HG03159 (cell line): ENCODE data around the gene PPIL6.
"Not testable (repeated sequence)": the region's sequence is repeated elsewhere in the genome, so short reads cannot be mapped to it uniquely, and the experiment has no call there.

Experiments used
- ATAC-seq: cut with Tn5 transposase; IDR thresholded peaks from one replicate; pipeline ENCODE4 v1.9.1; 2021; ENCODE audit warnings: mild to moderate bottlenecking, moderate library complexity; ENCODE audit not compliant: unreplicated experiment

PPIL6 gene

GRCh38 chr6:109467696-109468095 lies 27.3 kb upstream of the PPIL6 start:
- ATAC-seq = no peak

GRCh38 chr6:109466212-109466923 lies 25.9 kb upstream of the PPIL6 start:
- ATAC-seq = no peak

- ATAC-seq = no peak
Measured at GRCh38 chr6:109465772-109466171, 25.3 kb upstream of the PPIL6 start.

GRCh38 chr6:109461733-109462526 lies 21.5 kb upstream of the PPIL6 start:
- ATAC-seq = no peak

- ATAC-seq = not testable (repeated sequence)
Measured at GRCh38 chr6:109461205-109461604, 20.8 kb upstream of the PPIL6 start.

GRCh38 chr6:109460161-109460829 lies 19.9 kb upstream of the PPIL6 start:
- ATAC-seq = no peak

- no peak for ATAC-seq
Measured at GRCh38 chr6:109458774-109459531, 18.5 kb upstream of the PPIL6 start.

GRCh38 chr6:109457562-109457996 lies 17.2 kb upstream of the PPIL6 start:
- ATAC-seq = no peak

- no peak for ATAC-seq
Measured at GRCh38 chr6:109456710-109457561, 16.5 kb upstream of the PPIL6 start.

GRCh38 chr6:109456111-109456583 lies 15.7 kb upstream of the PPIL6 start:
- no peak for ATAC-seq

GRCh38 chr6:109455437-109456110 lies 15.1 kb upstream of the PPIL6 start, which contains the start of gene MICAL1:
TSS of gene MICAL1 (minus strand) at chr6:109455772. CDS start at chr6:109454196, 1,576 bp downstream.
- ATAC-seq = peak; percentile 65

GRCh38 chr6:109454496-109455436 lies 14.3 kb upstream of the PPIL6 start:
- peak; percentile 26 for ATAC-seq

- no peak for ATAC-seq
Measured at GRCh38 chr6:109453594-109454495, 13.4 kb upstream of the PPIL6 start.

- no peak for ATAC-seq
Measured at GRCh38 chr6:109453156-109453555, 12.7 kb upstream of the PPIL6 start.

- ATAC-seq = no peak
Measured at GRCh38 chr6:109452181-109452580, 11.8 kb upstream of the PPIL6 start.

GRCh38 chr6:109451376-109451775 lies 10.9 kb upstream of the PPIL6 start:
- no peak for ATAC-seq

GRCh38 chr6:109450801-109451200 lies 10.4 kb upstream of the PPIL6 start:
- ATAC-seq = no peak
